Epidermal melanocyte (primary cell): Measurements from ENCODE around the gene MUC5B.

ENCODE experiments used
- DNase-seq: peaks from one replicate; pipeline ENCODE4 v3.0.0; 2011; ENCODE audit warnings: low spot score; ENCODE audit not compliant: insufficient read length

Gene MUC5B

GRCh38 chr11:1308743-1309497, 86.1 kb downstream of the MUC5B start:
- DNase-seq = peak; percentile 55

- peak; percentile 99 for DNase-seq
Measured at GRCh38 chr11:1309498-1310317, 86.8 kb downstream of the MUC5B start, which contains the start of gene TOLLIP. TOLLIP (minus strand) TSS chr11:1309632; CDS start chr11:1309498, 134 bp downstream.

GRCh38 chr11:1310318-1310687, 87.4 kb downstream of the MUC5B start:
- no peak for DNase-seq

GRCh38 chr11:1310772-1311468, 88.1 kb downstream of the MUC5B start:
- no peak for DNase-seq
